ENCODE measurements around the gene GTF3C5. TPM values are rescaled to one million over a fixed set of nuclear protein-coding genes. Genes with fewer than 3 reads are reported as not detected.

GTF3C5 gene
- total RNA-seq, 4 donors from 2014 or later = 48.2 to 55.3 (median 48.9) TPM

- Histone ChIP-seq H3K27me3 (peaks cover 0 to 58% (median 0%) of the 10 kb centered on the region in 4 donors), H3K4me3 (no peak overlapping the region), H3K9me3 (no peaks in the 10 kb centered on the region), H3K4me1 (peaks cover 6 to 24% (median 6%) of the 10 kb centered on the region in 3 donors), H3K36me3 (no peaks in the 10 kb centered on the region), H3K27ac (no peak overlapping the region)
- DNase-seq = no peak
- TF ChIP-seq, protein P1, sequence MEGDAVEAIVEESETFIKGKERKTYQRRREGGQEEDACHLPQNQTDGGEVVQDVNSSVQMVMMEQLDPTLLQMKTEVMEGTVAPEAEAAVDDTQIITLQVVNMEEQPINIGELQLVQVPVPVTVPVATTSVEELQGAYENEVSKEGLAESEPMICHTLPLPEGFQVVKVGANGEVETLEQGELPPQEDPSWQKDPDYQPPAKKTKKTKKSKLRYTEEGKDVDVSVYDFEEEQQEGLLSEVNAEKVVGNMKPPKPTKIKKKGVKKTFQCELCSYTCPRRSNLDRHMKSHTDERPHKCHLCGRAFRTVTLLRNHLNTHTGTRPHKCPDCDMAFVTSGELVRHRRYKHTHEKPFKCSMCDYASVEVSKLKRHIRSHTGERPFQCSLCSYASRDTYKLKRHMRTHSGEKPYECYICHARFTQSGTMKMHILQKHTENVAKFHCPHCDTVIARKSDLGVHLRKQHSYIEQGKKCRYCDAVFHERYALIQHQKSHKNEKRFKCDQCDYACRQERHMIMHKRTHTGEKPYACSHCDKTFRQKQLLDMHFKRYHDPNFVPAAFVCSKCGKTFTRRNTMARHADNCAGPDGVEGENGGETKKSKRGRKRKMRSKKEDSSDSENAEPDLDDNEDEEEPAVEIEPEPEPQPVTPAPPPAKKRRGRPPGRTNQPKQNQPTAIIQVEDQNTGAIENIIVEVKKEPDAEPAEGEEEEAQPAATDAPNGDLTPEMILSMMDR (IDR thresholded peaks at IDR 0.05) = no peak
- no peak for TF ChIP-seq POLR2A (IDR thresholded peaks at IDR 0.05)
- WGBS, 2 donors = 88% methylated on average over 5 of the region's 5 CpGs
- intact Hi-C loops (cut with DNase I) = no loop called here
Observed at GRCh38 chr9:133006731-133007352, 24.0 kb upstream of the GTF3C5 start.

- Histone ChIP-seq H3K36me3 (no peaks in the 10 kb centered on the region), H3K4me3 (no peak overlapping the region), H3K27me3 (peaks cover 0 to 48% (median 0%) of the 10 kb centered on the region in 4 donors), H3K27ac (peak overlapping the region in 1 of 4 donors; percentile 54), H3K9me3 (no peaks in the 10 kb centered on the region), H3K4me1 (peaks cover 0 to 10% (median 0%) of the 10 kb centered on the region in 3 donors)
- WGBS, 2 donors = 70 to 93% methylated on average over 3 to 6 of the region's 7 CpGs
- TF ChIP-seq POLR2A (IDR thresholded peaks at IDR 0.05) = no peak
- TF ChIP-seq, protein P1 (IDR thresholded peaks at IDR 0.05) = no peak
- DNase-seq = no peak
- intact Hi-C loops (cut with DNase I) = no loop called here
Observed at GRCh38 chr9:133008406-133008805, 22.4 kb upstream of the GTF3C5 start.

GRCh38 chr9:133008824-133009223 lies 22.0 kb upstream of the GTF3C5 start:
- Histone ChIP-seq H3K27me3 (peaks cover 0 to 43% (median 0%) of the 10 kb centered on the region in 4 donors), H3K9me3 (no peaks in the 10 kb centered on the region), H3K36me3 (no peaks in the 10 kb centered on the region), H3K4me3 (no peak overlapping the region), H3K27ac (peak overlapping the region in 1 of 4 donors; percentile 54), H3K4me1 (peaks cover 0 to 10% (median 0%) of the 10 kb centered on the region in 3 donors)
- 65 to 72% methylated on average over 2 of the region's 2 CpGs for WGBS, 2 donors
- intact Hi-C loops (cut with DNase I) = no loop called here
- no peak for TF ChIP-seq POLR2A (IDR thresholded peaks at IDR 0.05)
- TF ChIP-seq, protein P1 (IDR thresholded peaks at IDR 0.05) = no peak
- no peak for DNase-seq

DNA sequence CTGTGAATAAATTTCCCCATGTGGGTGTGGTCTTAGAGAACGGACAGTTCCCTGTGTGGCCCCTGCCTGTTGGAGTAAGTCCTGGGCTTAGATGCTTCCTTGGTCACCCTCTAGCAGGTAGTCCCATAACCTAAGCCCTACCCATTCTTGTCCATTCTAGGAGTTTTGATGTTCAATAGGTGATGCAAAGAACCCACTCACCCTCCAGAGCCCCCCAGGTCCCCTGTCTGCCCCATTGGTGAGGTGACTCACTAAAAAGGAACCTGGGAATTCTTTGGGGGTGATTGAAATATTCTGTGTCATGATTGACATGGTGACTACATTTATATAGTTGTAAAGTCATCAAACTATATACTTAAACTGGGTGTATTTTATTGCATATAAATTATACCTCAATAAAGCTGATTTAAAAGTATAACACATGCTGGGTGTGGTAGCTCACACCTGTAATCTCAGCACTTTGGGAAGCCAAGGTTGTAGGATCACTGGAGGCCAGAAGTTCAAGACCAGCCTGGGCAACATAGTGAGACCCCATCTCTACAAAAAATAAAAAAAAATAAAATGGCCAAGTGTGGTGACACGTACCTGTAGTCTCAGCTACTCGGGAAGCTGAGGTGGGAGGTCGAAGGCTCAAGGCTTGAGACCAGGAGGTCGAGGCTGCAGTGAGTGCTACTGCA lies 20.8 kb upstream of the GTF3C5 start:
- H3K4me1 ChIP-seq = peaks cover 0 to 10% (median 0%) of the 10 kb centered on the region in 3 donors
- intact Hi-C loops (cut with DNase I) = no loop called here
- WGBS, 2 donors = 74 to 76% methylated on average over 5 of the region's 5 CpGs
- peaks cover 0 to 31% (median 0%) of the 10 kb centered on the region in 4 donors for H3K27me3 ChIP-seq
- no peaks in the 10 kb centered on the region for H3K9me3 ChIP-seq
- DNase-seq = no peak
- no peak overlapping the region for H3K27ac ChIP-seq
- H3K4me3 ChIP-seq = no peak overlapping the region
- no peak for TF ChIP-seq POLR2A (IDR thresholded peaks at IDR 0.05)
- TF ChIP-seq, protein P1 (IDR thresholded peaks at IDR 0.05) = no peak
- no peaks in the 10 kb centered on the region for H3K36me3 ChIP-seq

- TF ChIP-seq POLR2A (IDR thresholded peaks at IDR 0.05) = no peak
- TF ChIP-seq, protein P1 (IDR thresholded peaks at IDR 0.05) = no peak
- Histone ChIP-seq H3K4me3 (no peak overlapping the region), H3K36me3 (no peaks in the 10 kb centered on the region), H3K27ac (no peak overlapping the region), H3K9me3 (peaks cover 0 to 10% (median 0%) of the 10 kb centered on the region in 3 donors), H3K4me1 (no peaks in the 10 kb centered on the region), H3K27me3 (peaks cover 0 to 7% (median 0%) of the 10 kb centered on the region in 4 donors)
- no peak for DNase-seq
- WGBS, 2 donors = 76 to 92% methylated on average over 5 of the region's 5 CpGs
- intact Hi-C loops (cut with DNase I) = no loop called here
Observed at GRCh38 chr9:133014696-133015095, 16.1 kb upstream of the GTF3C5 start.
